Osteocyte (in vitro differentiated cells): ENCODE data around the gene DDO. TPM values are rescaled to one million over a fixed set of nuclear protein-coding genes. Genes with fewer than 3 reads are reported as not detected.

Experiments used
- DNase-seq: peaks from one replicate; pipeline ENCODE4 v3.0.0; 2021; ENCODE audit warnings: mixed read lengths; ENCODE audit not compliant: unreplicated experiment; ENCODE audit errors: extremely low spot score
- H3K27ac Mint-ChIP-seq: one replicate; pipeline ENCODE4 v1.8.0; 2021; ENCODE audit warnings: mild to moderate bottlenecking, mixed read lengths; ENCODE audit not compliant: unreplicated experiment
- H3K27me3 Mint-ChIP-seq: one replicate; pipeline ENCODE4 v1.8.0; 2021; ENCODE audit warnings: mixed read lengths; ENCODE audit not compliant: unreplicated experiment
- H3K36me3 Mint-ChIP-seq: one replicate; pipeline ENCODE4 v1.8.0; 2021; ENCODE audit warnings: mixed read lengths; ENCODE audit not compliant: unreplicated experiment
- H3K4me1 Mint-ChIP-seq: one replicate; pipeline ENCODE4 v1.8.0; 2021; ENCODE audit warnings: mixed read lengths; ENCODE audit not compliant: unreplicated experiment
- H3K4me3 Mint-ChIP-seq: one replicate; pipeline ENCODE4 v1.8.0; 2021; ENCODE audit warnings: mild to moderate bottlenecking, moderate library complexity, mixed read lengths; ENCODE audit not compliant: unreplicated experiment
- H3K9me3 Mint-ChIP-seq: one replicate; pipeline ENCODE4 v1.8.0; 2021; ENCODE audit warnings: mixed read lengths; ENCODE audit not compliant: unreplicated experiment
- CTCF ChIP-seq: fragments of 200-600 bp; sonication (generic); IDR thresholded peaks from 2 replicates; pipeline ENCODE4 v1.5.0; 2021; ENCODE audit warnings: antibody characterized with exemption, mild to moderate bottlenecking, moderate library complexity
- total RNA-seq: library from RNA; stranded (reverse); gene quantifications from 2 replicates; pipeline ENCODE4 v1.2.1, GENCODE V29; 2021

The DDO gene
- total RNA-seq, 1 donor from 2014 or later: not detected

GRCh38 chr6:110410511-110410910, 4.9 kb downstream of the DDO start:
- Mint-ChIP-seq H3K27me3 (peaks cover 13% of the 10 kb centered on the region), H3K4me3 (no peak overlapping the region), H3K4me1 (no peaks in the 10 kb centered on the region), H3K9me3 (no peaks in the 10 kb centered on the region), H3K27ac (no peak overlapping the region), H3K36me3 (no peaks in the 10 kb centered on the region)
- no peak for TF ChIP-seq CTCF
- no peak for DNase-seq

GRCh38 chr6:110409794-110410193, 5.6 kb downstream of the DDO start:
- Mint-ChIP-seq H3K27ac (no peak overlapping the region), H3K27me3 (peaks cover 13% of the 10 kb centered on the region), H3K9me3 (no peaks in the 10 kb centered on the region), H3K36me3 (no peaks in the 10 kb centered on the region), H3K4me1 (no peaks in the 10 kb centered on the region), H3K4me3 (no peak overlapping the region)
- TF ChIP-seq CTCF: no peak
- no peak for DNase-seq

GRCh38 chr6:110408901-110409300, 6.5 kb downstream of the DDO start:
- peak; percentile 76 for DNase-seq
- Mint-ChIP-seq H3K36me3 (no peaks in the 10 kb centered on the region), H3K27me3 (peaks cover 15% of the 10 kb centered on the region), H3K4me3 (no peak overlapping the region), H3K9me3 (no peaks in the 10 kb centered on the region), H3K27ac (no peak overlapping the region), H3K4me1 (no peaks in the 10 kb centered on the region)
- no peak for TF ChIP-seq CTCF

GRCh38 chr6:110404607-110405006, 10.8 kb downstream of the DDO start:
- Mint-ChIP-seq H3K9me3 (no peaks in the 10 kb centered on the region), H3K27ac (no peak overlapping the region), H3K4me1 (no peaks in the 10 kb centered on the region), H3K27me3 (peaks cover 6% of the 10 kb centered on the region), H3K4me3 (no peak overlapping the region), H3K36me3 (no peaks in the 10 kb centered on the region)
- TF ChIP-seq CTCF: no peak
- no peak for DNase-seq

- Mint-ChIP-seq H3K9me3 (no peaks in the 10 kb centered on the region), H3K36me3 (no peaks in the 10 kb centered on the region), H3K27ac (no peak overlapping the region), H3K4me1 (peaks cover 8% of the 10 kb centered on the region), H3K27me3 (peaks cover 3% of the 10 kb centered on the region), H3K4me3 (no peak overlapping the region)
- no peak for DNase-seq
- no peak for TF ChIP-seq CTCF
These were observed 13.7 kb downstream of the DDO start for GRCh38 chr6:110401585-110402176.
